HG02759 (cell line): ENCODE measurements around the gene CHST11.

ENCODE experiments used
- ATAC-seq: cut with Tn5 transposase; IDR thresholded peaks from one replicate; pipeline ENCODE4 v1.9.1; 2021; ENCODE audit warnings: mild to moderate bottlenecking, moderate library complexity; ENCODE audit not compliant: unreplicated experiment

CHST11 gene

GRCh38 chr12:104459368-104459909, 2.7 kb downstream of the CHST11 start:
- no peak for ATAC-seq

GRCh38 chr12:104460041-104460719, 3.4 kb downstream of the CHST11 start:
- ATAC-seq: no peak

- no peak for ATAC-seq
These were observed 4.4 kb downstream of the CHST11 start for GRCh38 chr12:104460973-104461698.

- no peak for ATAC-seq
These were observed 5.6 kb downstream of the CHST11 start for GRCh38 chr12:104462325-104462724.

- ATAC-seq: peak; percentile 61
These were observed 6.2 kb downstream of the CHST11 start for GRCh38 chr12:104462931-104463339.

- no peak for ATAC-seq
These were observed 6.6 kb downstream of the CHST11 start for GRCh38 chr12:104463368-104463767.

GRCh38 chr12:104464899-104465298, 8.2 kb downstream of the CHST11 start:
- ATAC-seq: no peak

- no peak for ATAC-seq
These were observed 10.1 kb downstream of the CHST11 start for GRCh38 chr12:104466709-104467345.

GRCh38 chr12:104467346-104467837, 10.6 kb downstream of the CHST11 start:
- no peak for ATAC-seq

- ATAC-seq: no peak
These were observed 11.6 kb downstream of the CHST11 start for GRCh38 chr12:104468371-104468770.

- ATAC-seq: no peak
These were observed 12.3 kb downstream of the CHST11 start for GRCh38 chr12:104469066-104469465.

- no peak for ATAC-seq
These were observed 12.8 kb downstream of the CHST11 start for GRCh38 chr12:104469523-104469922.

GRCh38 chr12:104470521-104470920, 13.8 kb downstream of the CHST11 start:
- no peak for ATAC-seq

GRCh38 chr12:104471336-104471735, 14.6 kb downstream of the CHST11 start:
- no peak for ATAC-seq

GRCh38 chr12:104472748-104473147, 16.0 kb downstream of the CHST11 start:
- ATAC-seq: no peak

- ATAC-seq: peak; percentile 72
These were observed 16.7 kb downstream of the CHST11 start for GRCh38 chr12:104473374-104473983.

- ATAC-seq: no peak
These were observed 18.5 kb downstream of the CHST11 start for GRCh38 chr12:104475271-104475670.

GRCh38 chr12:104477510-104478390, 21.0 kb downstream of the CHST11 start:
- no peak for ATAC-seq

GRCh38 chr12:104478396-104479122, 21.8 kb downstream of the CHST11 start:
- ATAC-seq: peak; percentile 84
